Measurements from ENCODE around the gene ATP6V1G1.
"Not testable (repeated sequence)": the region's sequence is repeated elsewhere in the genome, so short reads cannot be mapped to it uniquely, and the experiment has no call there.

ATP6V1G1 gene

GRCh38 chr9:114587345-114588202, at the start of gene ATP6V1G1:
ATP6V1G1 (plus strand) TSS chr9:114587769; CDS start chr9:114587839, 70 bp downstream.
- peak; percentile 94 to 99 for DNase-seq

- DNase-seq = no peak
Measured at GRCh38 chr9:114538241-114538640, 49.3 kb upstream of the ATP6V1G1 start.

- no peak for DNase-seq
Measured at GRCh38 chr9:114539701-114540380, 47.7 kb upstream of the ATP6V1G1 start.

- no peak for DNase-seq
Measured at GRCh38 chr9:114545055-114545454, 42.5 kb upstream of the ATP6V1G1 start.

- DNase-seq = no peak
Measured at GRCh38 chr9:114546851-114547250, 40.7 kb upstream of the ATP6V1G1 start.

DNA sequence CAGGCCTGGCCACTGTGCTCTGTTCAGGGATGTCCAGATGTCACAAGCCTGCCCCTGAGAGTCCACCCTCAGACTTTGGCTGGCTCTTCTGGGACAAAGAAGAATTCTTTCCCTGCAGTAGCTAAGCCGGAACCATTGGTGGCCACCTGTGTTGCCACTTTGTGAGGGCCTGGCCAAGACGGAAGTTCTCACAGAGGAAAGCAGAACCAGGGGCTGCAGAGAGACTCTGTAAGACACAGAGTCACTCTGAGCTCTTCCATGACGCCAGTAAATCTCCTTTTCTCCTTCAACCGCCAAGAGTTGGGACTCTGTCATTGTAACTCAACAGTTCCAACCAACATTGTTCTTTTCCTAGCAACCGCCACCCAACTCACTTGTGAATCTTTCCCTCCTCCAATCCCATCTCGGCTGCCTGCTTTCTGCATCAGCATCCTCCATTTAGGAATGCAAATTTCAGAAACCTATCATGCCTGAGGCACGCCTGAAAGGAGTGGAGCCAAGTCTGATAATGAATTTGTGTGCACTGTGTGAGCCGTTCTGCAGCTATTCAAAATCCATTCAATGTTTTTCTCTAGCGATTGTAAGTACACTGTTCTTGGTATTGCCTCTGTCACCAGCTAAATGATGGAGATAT, 37.8 kb upstream of the ATP6V1G1 start:
- DNase-seq = no peak

- no peak for DNase-seq
Measured at GRCh38 chr9:114551750-114552685, 35.6 kb upstream of the ATP6V1G1 start.

DNA sequence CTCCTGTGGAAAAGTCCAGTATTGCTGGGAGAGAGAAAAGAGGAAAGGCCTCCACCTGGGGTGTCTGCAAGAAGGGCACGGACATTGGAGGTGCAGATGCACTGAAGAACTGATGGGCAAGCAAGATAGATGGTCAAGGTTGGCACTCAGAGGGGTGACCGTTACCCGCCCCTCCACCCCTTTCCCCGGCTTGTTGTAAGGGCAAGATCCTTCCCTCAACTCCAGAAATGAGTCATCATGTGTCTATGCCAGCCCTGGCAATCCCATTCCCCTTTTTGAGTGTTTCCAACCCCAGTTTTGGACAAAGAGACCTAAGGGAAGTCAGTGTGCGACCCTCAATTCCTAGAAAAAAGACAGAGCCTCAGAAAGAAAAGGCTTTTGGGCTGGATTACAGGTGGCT, 34.9 kb upstream of the ATP6V1G1 start:
- no peak for DNase-seq

GRCh38 chr9:114553202-114553601, 34.4 kb upstream of the ATP6V1G1 start:
- no peak for DNase-seq

DNA sequence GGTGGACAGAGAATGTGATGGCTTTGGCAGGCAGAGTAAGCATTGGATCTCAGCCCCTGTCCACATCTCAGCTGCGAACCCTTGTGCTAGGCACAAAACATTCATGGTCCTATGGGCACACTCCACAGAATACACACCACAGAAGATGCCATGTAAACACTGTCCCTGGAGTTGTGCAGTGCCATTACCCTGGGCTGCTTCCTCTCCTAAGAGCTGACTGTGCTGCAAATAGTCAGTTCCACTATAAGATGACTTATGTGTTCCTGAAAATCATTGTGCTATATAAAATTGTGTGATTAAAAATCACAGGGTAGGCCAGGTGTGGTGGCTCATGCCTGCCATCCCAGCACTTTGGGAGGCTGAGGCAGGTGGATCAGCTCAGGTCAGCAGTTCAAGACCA, 31.9 kb upstream of the ATP6V1G1 start:
- DNase-seq = no peak

- DNase-seq = no peak
Measured at GRCh38 chr9:114558027-114558675, 29.4 kb upstream of the ATP6V1G1 start.

- DNase-seq = no peak
Measured at GRCh38 chr9:114559830-114560513, 27.6 kb upstream of the ATP6V1G1 start.

DNA sequence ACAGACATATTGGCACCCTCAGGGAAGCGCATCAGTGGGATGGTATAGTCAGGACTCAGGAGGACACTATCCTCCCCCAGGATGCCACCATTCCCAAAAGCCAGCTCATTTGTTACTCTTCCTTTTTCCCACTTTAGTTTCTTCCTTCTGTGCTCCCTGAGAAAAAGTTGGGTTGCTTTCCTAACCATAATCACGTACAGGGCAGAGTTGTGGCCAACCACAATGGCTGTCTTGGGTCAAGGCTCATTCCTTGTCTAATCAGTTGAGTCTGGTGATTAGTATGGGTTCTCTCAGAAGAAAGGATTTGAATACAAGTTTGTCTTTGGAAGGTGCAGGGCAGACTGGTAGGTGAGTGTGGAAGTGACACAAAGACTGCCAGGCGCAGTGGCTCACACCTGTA, 26.6 kb upstream of the ATP6V1G1 start:
- no peak for DNase-seq

GRCh38 chr9:114561771-114562170, 25.8 kb upstream of the ATP6V1G1 start:
- DNase-seq = no peak

DNA sequence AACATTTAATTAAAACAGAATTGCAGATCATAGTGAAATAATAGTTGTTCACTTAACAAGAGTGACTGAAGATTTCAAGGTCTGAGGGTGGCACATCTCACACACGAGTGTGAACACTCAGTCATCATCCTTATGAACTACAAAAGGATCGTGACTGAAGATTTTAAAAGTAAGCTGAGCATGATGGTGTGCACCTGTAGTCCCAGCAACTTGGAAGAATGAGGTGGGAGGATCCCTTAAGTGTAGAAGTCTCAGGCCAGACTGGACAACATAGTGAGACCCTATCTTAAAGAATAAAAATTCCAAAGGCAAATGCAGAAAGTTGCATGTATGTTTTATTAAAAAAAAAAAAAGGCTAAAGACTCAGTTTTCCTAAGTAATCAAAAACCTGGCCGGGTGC, 22.4 kb upstream of the ATP6V1G1 start:
- no peak for DNase-seq

- DNase-seq = no peak
Measured at GRCh38 chr9:114570742-114571141, 16.8 kb upstream of the ATP6V1G1 start.

GRCh38 chr9:114571391-114571790, 16.2 kb upstream of the ATP6V1G1 start:
- DNase-seq = no peak

DNA sequence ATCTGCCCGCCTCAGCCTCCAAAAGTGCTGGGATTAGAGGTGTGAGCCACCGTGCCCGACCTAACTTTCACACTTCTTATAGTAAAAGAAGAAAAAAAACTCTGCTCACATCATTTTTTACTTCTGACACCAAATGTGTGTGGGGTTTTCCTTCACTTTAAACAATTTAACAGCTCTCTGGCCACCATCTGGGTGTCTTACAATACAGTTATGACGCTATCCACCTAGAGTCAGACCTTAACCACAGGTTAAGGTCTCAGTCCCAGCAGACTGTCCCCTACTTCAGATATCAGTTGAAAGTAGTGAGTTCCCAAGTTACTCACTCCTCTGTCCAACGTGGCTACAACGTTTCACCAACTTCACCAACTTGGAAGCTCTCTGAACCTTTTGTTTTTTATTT, 15.4 kb upstream of the ATP6V1G1 start:
- DNase-seq = no peak

- DNase-seq = no peak
Measured at GRCh38 chr9:114574438-114574837, 13.1 kb upstream of the ATP6V1G1 start.

GRCh38 chr9:114576779-114577178, 10.8 kb upstream of the ATP6V1G1 start:
- DNase-seq = not testable (repeated sequence)

GRCh38 chr9:114578134-114578533, 9.4 kb upstream of the ATP6V1G1 start:
- DNase-seq = not testable (repeated sequence)

All from NCI-H1930 (cell line).